Measurements from ENCODE around the gene CELF4. TPM values are rescaled to one million over a fixed set of nuclear protein-coding genes. Genes with fewer than 3 reads are reported as not detected.

The CELF4 gene
- total and polyA plus RNA-seq, 2 experiments from 2014 or later, result 0.24 TPM; not detected in 1

DNA sequence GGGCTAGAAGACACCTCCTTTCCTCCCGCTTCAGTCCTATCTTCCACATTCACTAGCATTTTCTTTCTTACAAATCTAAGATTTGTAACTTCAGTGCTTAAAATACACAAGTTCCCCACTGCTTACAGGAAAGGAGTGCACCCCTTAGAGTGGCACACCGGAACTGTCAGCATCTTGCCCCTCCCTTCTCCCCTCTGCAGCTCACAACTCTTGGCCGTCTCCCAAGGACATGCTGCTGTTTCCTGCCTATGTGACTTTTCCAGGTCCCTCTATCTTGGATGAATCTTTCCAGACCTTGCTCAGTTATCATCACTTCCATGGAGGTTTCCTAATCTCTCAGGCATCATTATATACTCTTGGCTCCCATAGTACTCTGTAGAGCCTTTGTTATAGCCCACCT, 334.8 kb downstream of the CELF4 start:
- Histone ChIP-seq H3K9me2 (ENCODE audit: insufficient read depth) (no peaks in the 10 kb centered on the region), H3K79me2 (ENCODE audit: insufficient read depth) (no peaks in the 10 kb centered on the region), H2AFZ (no peak overlapping the region), H3K36me3 (ENCODE audit: low read depth) (no peaks in the 10 kb centered on the region), H3K4me2 (ENCODE audit: unreplicated experiment) (no peak overlapping the region), H3K4me3 (no peak overlapping the region), H4K20me1 (ENCODE audit: insufficient read depth) (no peaks in the 10 kb centered on the region), H3F3A (ENCODE audit: insufficient read depth) (no peaks in the 10 kb centered on the region), H3K9me3 (ENCODE audit: low read depth) (no peaks in the 10 kb centered on the region), H3K27ac (no peak overlapping the region), H3K4me1 (ENCODE audit: insufficient read depth) (no peaks in the 10 kb centered on the region), H3K9ac (no peak overlapping the region), H3K27me3 (replicated peaks; ENCODE audit: insufficient read depth) (no peaks in the 10 kb centered on the region)
- in situ Hi-C loops (cut with MboI), result no loop called here
- WGBS, 2 experiments (ENCODE audit: low coverage in 1 of 2, low lambda C conversion rate in 2 of 2, missing lambda C conversion rate in 2 of 2), result 36 to 39% methylated on average over 3 of the region's 3 CpGs
- no peak for DNase-seq
- no peak for TF ChIP-seq EZH2phosphoT487 (IDR thresholded peaks at IDR 0.05; ENCODE audit: insufficient read depth, low read depth)
- TF ChIP-seq EZH2 (IDR thresholded peaks at IDR 0.05; ENCODE audit: insufficient read depth, poor library complexity, severe bottlenecking), result no peak

DNA sequence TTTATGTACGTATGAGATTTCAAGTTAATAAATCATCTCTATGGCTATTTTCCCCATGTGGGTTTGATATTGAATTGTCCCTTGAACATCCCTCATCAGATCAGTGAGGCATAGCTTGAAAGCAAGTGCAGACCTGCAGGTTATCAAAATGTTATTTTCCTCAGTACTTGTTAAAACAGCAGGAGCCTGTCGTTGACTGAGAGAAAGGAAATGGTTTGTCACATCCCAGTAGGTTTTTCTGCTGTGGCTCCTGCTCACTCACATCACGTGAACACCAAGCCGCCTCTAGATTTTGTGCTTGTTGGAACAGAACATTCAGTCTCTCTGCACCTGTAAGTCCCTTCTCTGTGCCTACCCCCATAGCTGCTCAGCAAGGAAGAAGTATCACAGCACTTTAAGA, 340.3 kb downstream of the CELF4 start:
- H2AFZ ChIP-seq, result no peak overlapping the region
- no peaks in the 10 kb centered on the region for H4K20me1 ChIP-seq (ENCODE audit: insufficient read depth)
- 66 to 70% methylated on average over 4 of the region's 4 CpGs for WGBS, 2 experiments (ENCODE audit: low coverage in 1 of 2, low lambda C conversion rate in 2 of 2, missing lambda C conversion rate in 2 of 2)
- H3K27me3 ChIP-seq (replicated peaks; ENCODE audit: insufficient read depth), result no peaks in the 10 kb centered on the region
- in situ Hi-C loops (cut with MboI), result no loop called here
- no peak overlapping the region for H3K9ac ChIP-seq
- no peak overlapping the region for H3K27ac ChIP-seq
- no peaks in the 10 kb centered on the region for H3K9me2 ChIP-seq (ENCODE audit: insufficient read depth)
- H3F3A ChIP-seq (ENCODE audit: insufficient read depth), result no peaks in the 10 kb centered on the region
- H3K4me2 ChIP-seq (ENCODE audit: unreplicated experiment), result no peak overlapping the region
- H3K36me3 ChIP-seq (ENCODE audit: low read depth), result no peaks in the 10 kb centered on the region
- H3K4me1 ChIP-seq (ENCODE audit: insufficient read depth), result no peaks in the 10 kb centered on the region
- no peaks in the 10 kb centered on the region for H3K79me2 ChIP-seq (ENCODE audit: insufficient read depth)
- no peak for DNase-seq
- H3K4me3 ChIP-seq, result no peak overlapping the region
- TF ChIP-seq EZH2 (IDR thresholded peaks at IDR 0.05; ENCODE audit: insufficient read depth, poor library complexity, severe bottlenecking) (no peak), EZH2phosphoT487 (IDR thresholded peaks at IDR 0.05; ENCODE audit: insufficient read depth, low read depth) (no peak)
- H3K9me3 ChIP-seq (ENCODE audit: low read depth), result no peaks in the 10 kb centered on the region

DNA sequence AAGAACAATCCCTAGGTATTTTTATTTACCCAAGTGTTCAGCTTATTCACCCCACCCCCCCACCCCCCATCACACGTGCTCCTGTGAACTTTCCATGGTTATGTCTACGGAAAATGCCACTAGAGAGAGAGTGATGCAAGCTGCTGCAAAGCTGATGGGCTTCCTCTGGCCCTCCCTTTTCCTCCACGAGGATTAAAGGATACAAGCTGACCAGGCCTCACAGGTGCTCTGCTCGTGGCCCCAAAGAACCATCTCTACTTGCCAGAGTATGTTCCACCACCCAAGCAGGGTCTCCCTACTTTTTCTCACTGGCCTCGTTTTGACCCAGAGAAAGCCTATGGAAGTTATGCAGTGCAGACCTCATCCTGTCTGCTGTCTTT, 342.6 kb downstream of the CELF4 start:
- Histone ChIP-seq H3K9me3 (ENCODE audit: low read depth) (no peaks in the 10 kb centered on the region), H3K4me1 (ENCODE audit: insufficient read depth) (no peaks in the 10 kb centered on the region), H3K36me3 (ENCODE audit: low read depth) (no peaks in the 10 kb centered on the region), H2AFZ (no peak overlapping the region), H3F3A (ENCODE audit: insufficient read depth) (no peaks in the 10 kb centered on the region), H3K79me2 (ENCODE audit: insufficient read depth) (no peaks in the 10 kb centered on the region), H3K9ac (no peak overlapping the region), H3K9me2 (ENCODE audit: insufficient read depth) (no peaks in the 10 kb centered on the region), H3K4me2 (ENCODE audit: unreplicated experiment) (no peak overlapping the region), H3K27me3 (replicated peaks; ENCODE audit: insufficient read depth) (no peaks in the 10 kb centered on the region), H3K27ac (no peak overlapping the region), H4K20me1 (ENCODE audit: insufficient read depth) (no peaks in the 10 kb centered on the region), H3K4me3 (no peak overlapping the region)
- WGBS, 2 experiments (ENCODE audit: low coverage in 1 of 2, low lambda C conversion rate in 2 of 2, missing lambda C conversion rate in 2 of 2), result 57 to 58% methylated on average over 5 of the region's 5 CpGs
- TF ChIP-seq EZH2 (IDR thresholded peaks at IDR 0.05; ENCODE audit: insufficient read depth, poor library complexity, severe bottlenecking), result no peak
- no peak for DNase-seq
- in situ Hi-C loops (cut with MboI), result no loop called here

DNA sequence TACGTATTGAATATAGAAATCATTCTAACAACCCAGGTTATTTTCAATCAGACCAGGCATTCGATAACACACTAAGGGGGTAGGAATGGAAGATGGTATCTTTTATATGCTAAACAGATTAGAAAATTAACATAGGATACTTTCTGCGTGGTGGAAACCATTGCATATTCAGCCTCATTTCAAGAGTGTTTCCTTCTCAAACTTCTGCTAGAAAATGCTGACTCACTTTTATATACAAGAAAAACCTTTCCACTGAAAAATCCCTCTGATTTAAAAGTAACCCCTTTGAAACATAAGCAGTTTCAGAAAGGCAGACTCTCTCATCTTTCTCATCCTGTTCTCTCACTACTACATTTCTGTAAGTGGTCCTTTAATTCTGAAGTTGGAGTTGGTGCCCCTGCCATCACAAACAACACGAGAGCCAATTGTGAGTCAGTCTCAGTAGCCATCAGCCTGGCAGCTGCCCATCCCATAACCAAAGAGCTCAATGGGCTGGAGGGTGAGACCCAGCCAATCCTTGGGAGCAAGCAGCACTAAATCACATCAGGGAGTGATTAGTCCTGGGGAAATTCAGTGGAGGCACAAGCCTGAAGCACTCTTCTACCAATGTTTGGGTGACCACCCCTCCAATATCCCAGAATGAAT, 343.1 kb downstream of the CELF4 start:
- H3K27me3 ChIP-seq (replicated peaks; ENCODE audit: insufficient read depth), result no peaks in the 10 kb centered on the region
- H3K27ac ChIP-seq, result no peak overlapping the region
- H3K4me2 ChIP-seq (ENCODE audit: unreplicated experiment), result no peak overlapping the region
- no peak overlapping the region for H3K9ac ChIP-seq
- H3K4me1 ChIP-seq (ENCODE audit: insufficient read depth), result no peaks in the 10 kb centered on the region
- DNase-seq, result peak; percentile 16
- H3F3A ChIP-seq (ENCODE audit: insufficient read depth), result no peaks in the 10 kb centered on the region
- 66 to 67% methylated on average over 4 of the region's 4 CpGs for WGBS, 2 experiments (ENCODE audit: low coverage in 1 of 2, low lambda C conversion rate in 2 of 2, missing lambda C conversion rate in 2 of 2)
- no peaks in the 10 kb centered on the region for H4K20me1 ChIP-seq (ENCODE audit: insufficient read depth)
- H3K79me2 ChIP-seq (ENCODE audit: insufficient read depth), result no peaks in the 10 kb centered on the region
- in situ Hi-C loops (cut with MboI), result no loop called here
- H3K36me3 ChIP-seq (ENCODE audit: low read depth), result no peaks in the 10 kb centered on the region
- TF ChIP-seq EZH2 (IDR thresholded peaks at IDR 0.05; ENCODE audit: insufficient read depth, poor library complexity, severe bottlenecking) (no peak), EZH2phosphoT487 (IDR thresholded peaks at IDR 0.05; ENCODE audit: insufficient read depth, low read depth) (no peak)
- no peak overlapping the region for H3K4me3 ChIP-seq
- no peaks in the 10 kb centered on the region for H3K9me3 ChIP-seq (ENCODE audit: low read depth)
- H3K9me2 ChIP-seq (ENCODE audit: insufficient read depth), result no peaks in the 10 kb centered on the region
- no peak overlapping the region for H2AFZ ChIP-seq

DNA sequence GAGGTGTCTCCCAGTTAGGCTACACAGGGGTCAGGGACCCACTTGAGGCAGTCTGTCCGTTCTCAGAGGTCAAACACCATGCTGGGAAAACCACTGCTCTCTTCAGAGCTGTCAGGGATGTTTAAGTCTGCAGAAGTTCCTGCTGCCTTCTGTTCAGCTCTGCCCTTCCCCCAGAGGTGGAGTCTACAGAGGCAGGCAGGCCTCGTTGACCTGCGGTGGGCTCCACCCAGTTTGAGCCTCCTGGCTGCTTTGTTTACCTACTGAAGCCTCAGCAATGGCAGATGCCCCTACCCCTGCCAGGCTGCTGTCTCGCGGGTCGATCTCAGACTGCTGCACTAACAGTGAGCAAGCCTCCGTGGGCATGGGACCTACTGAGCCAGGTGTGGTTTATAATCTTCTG, 346.3 kb downstream of the CELF4 start:
- Histone ChIP-seq H3K9me3 (ENCODE audit: low read depth) (no peaks in the 10 kb centered on the region), H4K20me1 (ENCODE audit: insufficient read depth) (no peaks in the 10 kb centered on the region), H3F3A (ENCODE audit: insufficient read depth) (no peaks in the 10 kb centered on the region), H3K79me2 (ENCODE audit: insufficient read depth) (no peaks in the 10 kb centered on the region), H2AFZ (no peak overlapping the region), H3K27me3 (replicated peaks; ENCODE audit: insufficient read depth) (no peaks in the 10 kb centered on the region), H3K9ac (no peak overlapping the region), H3K36me3 (ENCODE audit: low read depth) (no peaks in the 10 kb centered on the region), H3K4me1 (ENCODE audit: insufficient read depth) (no peaks in the 10 kb centered on the region), H3K4me2 (ENCODE audit: unreplicated experiment) (no peak overlapping the region), H3K4me3 (no peak overlapping the region), H3K27ac (no peak overlapping the region), H3K9me2 (ENCODE audit: insufficient read depth) (no peaks in the 10 kb centered on the region)
- in situ Hi-C loops (cut with MboI), result no loop called here
- TF ChIP-seq EZH2phosphoT487 (IDR thresholded peaks at IDR 0.05; ENCODE audit: insufficient read depth, low read depth) (no peak), EZH2 (IDR thresholded peaks at IDR 0.05; ENCODE audit: insufficient read depth, poor library complexity, severe bottlenecking) (no peak)
- WGBS, 2 experiments (ENCODE audit: low coverage in 1 of 2, low lambda C conversion rate in 2 of 2, missing lambda C conversion rate in 2 of 2), result 70 to 75% methylated on average over 7 of the region's 7 CpGs
- no peak for DNase-seq

Measured in GM23248 (cell line).